COLO668 (cell line): ENCODE data around the gene C6orf89.

ENCODE experiments used
- DNase-seq: peaks from one replicate; lab custom pipeline; 2025; ENCODE audit not compliant: unreplicated experiment; lab: John Stamatoyannopoulos, UW

The C6orf89 gene

GRCh38 chr6:36967301-36967700 lies 81.5 kb downstream of the C6orf89 start:
- no peak for DNase-seq

GRCh38 chr6:36967757-36968156 lies 82.0 kb downstream of the C6orf89 start:
- DNase-seq, result no peak

GRCh38 chr6:36968266-36968977 lies 82.7 kb downstream of the C6orf89 start:
- no peak for DNase-seq

- DNase-seq, result no peak
These were observed 83.5 kb downstream of the C6orf89 start for GRCh38 chr6:36969240-36969691.

- no peak for DNase-seq
These were observed 84.5 kb downstream of the C6orf89 start for GRCh38 chr6:36969988-36970891.

- DNase-seq, result no peak
These were observed 85.4 kb downstream of the C6orf89 start for GRCh38 chr6:36970892-36971842.

GRCh38 chr6:36971921-36972673 lies 86.3 kb downstream of the C6orf89 start:
- DNase-seq, result no peak

GRCh38 chr6:36973190-36973589 lies 87.4 kb downstream of the C6orf89 start:
- no peak for DNase-seq

- no peak for DNase-seq
These were observed 87.9 kb downstream of the C6orf89 start for GRCh38 chr6:36973647-36974046.

- no peak for DNase-seq
These were observed 89.7 kb downstream of the C6orf89 start for GRCh38 chr6:36975231-36976006.

- DNase-seq, result no peak
These were observed 90.2 kb downstream of the C6orf89 start for GRCh38 chr6:36976007-36976264.

- DNase-seq, result no peak
These were observed 90.8 kb downstream of the C6orf89 start for GRCh38 chr6:36976509-36976908.

GRCh38 chr6:36976931-36977330 lies 91.2 kb downstream of the C6orf89 start:
- no peak for DNase-seq

GRCh38 chr6:36977470-36977941 lies 91.8 kb downstream of the C6orf89 start:
- peak; percentile 9 for DNase-seq
